Stimulated activated CD8-positive, alpha-beta memory T cell treated with anti-CD3 and anti-CD28 coated beads, Interleukin-15, amount 100 ng/mL, for 48 hours (primary cell): Measurements from ENCODE around the gene MPIG6B.
A peak's percentile ranks its signal among the peaks of the same experiment; 100 is the strongest.

Experiments used
- DNase-seq, 2 donors: peaks; one replicate each; pipeline ENCODE4 v3.0.0-alpha.2; 2020; ENCODE audit warnings: low read depth in 2 of 2

Gene MPIG6B

GRCh38 chr6:31723245-31723979 lies at the start of gene MPIG6B:
MPIG6B (plus strand) TSS chr6:31723373; CDS start chr6:31723384, 11 bp downstream.
- DNase-seq, result no peak

- no peak for DNase-seq
Measured at GRCh38 chr6:31676322-31676903, 46.8 kb upstream of the MPIG6B start.

GRCh38 chr6:31676904-31677303 lies 46.3 kb upstream of the MPIG6B start:
- no peak for DNase-seq

GRCh38 chr6:31677955-31678354 lies 45.2 kb upstream of the MPIG6B start:
- DNase-seq, result no peak

- DNase-seq, result peak; percentile 34 to 43
Measured at GRCh38 chr6:31680226-31681134, 42.7 kb upstream of the MPIG6B start, which contains the start of gene LY6G5C. LY6G5C (minus strand) TSS chr6:31681067; CDS start chr6:31680373, 694 bp downstream.

DNA sequence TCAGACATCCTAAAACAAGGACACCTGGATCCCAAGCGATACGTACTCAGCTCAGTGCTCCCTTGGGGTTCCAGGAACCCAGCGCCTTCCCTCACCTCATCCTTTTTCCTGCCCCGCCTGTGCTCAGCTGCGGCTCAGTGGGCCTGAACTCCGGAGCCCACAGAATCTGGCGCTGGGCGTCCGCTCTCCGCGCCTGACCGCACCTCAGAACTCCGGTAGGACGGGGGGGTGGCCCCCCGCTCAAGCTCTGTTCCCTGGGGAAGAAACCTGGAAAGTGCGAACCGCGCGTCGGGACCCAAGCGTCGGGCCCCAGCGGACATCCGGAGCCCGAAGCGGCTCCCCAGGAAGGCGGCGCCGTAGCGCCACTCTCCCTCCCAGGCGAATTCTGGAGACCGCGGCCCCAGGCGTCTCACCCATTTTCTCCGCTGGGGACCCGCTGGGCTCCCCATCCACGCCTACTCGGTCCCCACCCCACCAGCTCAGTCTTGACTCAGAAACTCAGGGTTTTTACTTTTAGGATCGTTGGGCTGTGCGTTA lies 42.0 kb upstream of the MPIG6B start:
- DNase-seq, result peak in 1 of 2 donors; percentile 31

- no peak for DNase-seq
Measured at GRCh38 chr6:31683591-31683990, 39.6 kb upstream of the MPIG6B start.

GRCh38 chr6:31686483-31686882 lies 36.7 kb upstream of the MPIG6B start:
- DNase-seq, result no peak

GRCh38 chr6:31687321-31687720 lies 35.9 kb upstream of the MPIG6B start:
- no peak for DNase-seq

DNA sequence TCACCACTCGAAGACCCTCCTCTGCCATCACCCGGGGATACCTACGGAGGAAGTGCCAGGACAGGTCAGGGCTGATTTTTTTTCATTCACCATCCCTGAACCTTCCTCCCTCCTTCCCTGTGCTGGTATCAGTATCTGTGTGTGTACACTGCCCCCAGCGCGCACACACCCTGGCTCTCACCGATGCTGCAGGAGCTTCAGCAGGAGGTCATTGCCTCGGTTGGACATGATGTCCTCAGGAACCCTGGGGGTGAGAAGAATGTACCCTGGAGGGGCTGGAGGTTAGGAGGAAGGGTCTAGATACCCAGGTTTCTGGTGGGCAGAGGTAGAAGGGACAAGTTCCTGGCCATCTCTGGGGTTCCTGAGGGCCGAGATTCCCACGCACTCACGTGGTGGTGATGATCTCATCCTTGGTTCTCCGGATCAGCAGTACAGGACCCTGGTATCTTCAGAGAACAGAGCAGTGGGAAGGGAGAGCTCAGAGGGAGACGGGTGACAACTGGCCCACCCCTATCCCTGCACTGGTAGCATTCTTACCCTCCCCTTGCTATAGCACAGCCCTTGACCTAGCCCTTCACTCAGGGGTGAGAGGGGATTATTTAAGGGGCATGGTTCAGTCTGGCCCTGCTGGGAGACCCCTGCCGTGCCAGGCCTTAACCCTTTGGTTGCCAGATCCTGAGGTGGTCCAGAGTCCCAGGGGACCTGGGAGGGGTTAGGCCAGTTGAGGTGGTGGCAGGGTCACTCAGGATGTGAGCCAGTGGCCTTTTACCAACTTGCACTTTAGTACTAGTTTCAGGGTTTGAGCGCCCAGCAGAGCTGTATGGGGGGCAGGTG lies 35.1 kb upstream of the MPIG6B start:
- DNase-seq, result no peak

- no peak for DNase-seq
Measured at GRCh38 chr6:31689249-31690110, 33.7 kb upstream of the MPIG6B start.

- DNase-seq, result no peak
Measured at GRCh38 chr6:31690231-31691077, 32.7 kb upstream of the MPIG6B start.

GRCh38 chr6:31691078-31691463 lies 32.1 kb upstream of the MPIG6B start:
- no peak for DNase-seq

- no peak for DNase-seq
Measured at GRCh38 chr6:31691564-31692108, 31.5 kb upstream of the MPIG6B start.

- DNase-seq, result no peak
Measured at GRCh38 chr6:31692353-31692752, 30.8 kb upstream of the MPIG6B start.

GRCh38 chr6:31692886-31693285 lies 30.3 kb upstream of the MPIG6B start:
- DNase-seq, result no peak

- no peak for DNase-seq
Measured at GRCh38 chr6:31693535-31693934, 29.6 kb upstream of the MPIG6B start.

DNA sequence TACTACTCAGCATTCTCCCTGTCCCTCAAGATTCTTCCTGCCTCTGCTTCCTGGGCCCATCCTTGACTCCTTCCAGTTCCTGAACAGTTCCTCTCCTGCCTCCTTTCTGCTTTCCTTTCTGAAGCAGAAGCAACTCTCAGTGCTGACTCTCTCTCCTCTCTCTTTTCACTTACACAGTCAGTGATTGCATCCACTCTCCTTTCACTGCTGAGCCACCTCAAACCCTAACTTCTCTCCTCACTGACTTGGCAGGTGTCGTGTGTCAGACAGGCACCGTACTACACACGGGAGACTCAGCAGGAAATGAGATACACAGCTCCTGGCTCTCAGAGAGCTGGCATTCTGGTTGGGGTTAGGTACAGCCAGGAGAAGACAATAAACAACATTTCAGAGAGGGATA lies 25.6 kb upstream of the MPIG6B start:
- no peak for DNase-seq
